ENCODE results near the gene RTKN. TPM values are rescaled to one million over a fixed set of nuclear protein-coding genes. Genes with fewer than 3 reads are reported as not detected.

RTKN gene
- total and polyA plus RNA-seq, 2 of the 13 experiments (the other 11 are each of a cell fraction or from before 2014, with no cell fraction given): 159 to 166 TPM

DNA sequence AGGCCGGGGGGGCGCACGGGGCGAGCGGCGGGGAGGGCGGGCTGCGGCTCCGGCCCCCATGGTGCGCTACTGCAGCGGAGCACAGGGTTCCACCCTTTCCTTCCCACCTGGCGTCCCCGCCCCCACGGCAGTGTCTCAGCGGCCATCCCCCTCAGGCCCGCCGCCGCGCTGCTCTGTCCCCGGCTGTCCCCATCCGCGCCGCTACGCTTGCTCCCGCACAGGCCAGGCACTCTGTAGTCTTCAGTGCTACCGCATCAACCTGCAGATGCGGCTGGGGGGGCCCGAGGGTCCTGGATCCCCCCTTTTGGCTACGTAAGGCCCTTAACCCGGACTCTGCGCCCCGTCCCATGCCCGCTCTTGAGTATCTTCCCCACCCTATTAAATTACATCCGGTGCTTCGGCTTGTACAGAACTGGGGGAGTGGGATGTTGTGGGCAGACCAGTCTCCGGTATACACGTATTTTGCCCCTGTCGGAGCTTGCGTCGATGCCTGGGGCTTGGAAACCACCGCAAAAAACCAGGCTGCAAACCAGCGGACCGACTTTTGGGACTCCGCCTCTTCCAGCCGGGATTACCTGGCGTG is 15.9 kb upstream of the RTKN start (continued):
- TF ChIP-seq ESRRA (CRISPR knock-in tag; IDR thresholded peaks at IDR 0.05; ENCODE audit: low read depth): 0 out of 2 replicates have a peak, but pooled peaks have one; percentile 46
- TF ChIP-seq, protein P1, sequence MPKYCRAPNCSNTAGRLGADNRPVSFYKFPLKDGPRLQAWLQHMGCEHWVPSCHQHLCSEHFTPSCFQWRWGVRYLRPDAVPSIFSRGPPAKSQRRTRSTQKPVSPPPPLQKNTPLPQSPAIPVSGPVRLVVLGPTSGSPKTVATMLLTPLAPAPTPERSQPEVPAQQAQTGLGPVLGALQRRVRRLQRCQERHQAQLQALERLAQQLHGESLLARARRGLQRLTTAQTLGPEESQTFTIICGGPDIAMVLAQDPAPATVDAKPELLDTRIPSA (CRISPR knock-in tag; IDR thresholded peaks at IDR 0.05; ENCODE audit: borderline replicate concordance): no peak
- TF ChIP-seq SIN3B (IDR thresholded peaks at IDR 0.05; ENCODE audit: low read length): no peak
- TF ChIP-seq TOPORS (CRISPR knock-in tag; IDR thresholded peaks at IDR 0.05): peak; percentile 66; the same call in 1 of the 2 replicates
- TF ChIP-seq POLR2AphosphoS2 (IDR thresholded peaks at IDR 0.05; ENCODE audit: low read depth, low read length): no peak
- no peak for TF ChIP-seq ZKSCAN5 (CRISPR knock-in tag; IDR thresholded peaks at IDR 0.05)
- no peak for TF ChIP-seq JUNB (CRISPR knock-in tag; IDR thresholded peaks at IDR 0.05; ENCODE audit: borderline replicate concordance)
- TF ChIP-seq PRDM4 (CRISPR knock-in tag; IDR thresholded peaks at IDR 0.05; ENCODE audit: borderline replicate concordance): no peak
- TF ChIP-seq KIAA2018 (CRISPR knock-in tag; IDR thresholded peaks at IDR 0.05; ENCODE audit: borderline replicate concordance): no peak
- no peak for TF ChIP-seq ZXDC (CRISPR knock-in tag; IDR thresholded peaks at IDR 0.05)
- TF ChIP-seq ZNF326 (CRISPR knock-in tag; IDR thresholded peaks at IDR 0.05; ENCODE audit: borderline replicate concordance): no peak
- TF ChIP-seq TCF7 (IDR thresholded peaks at IDR 0.05; ENCODE audit: low read depth): no peak
- no peak; the same call in 1 of the 2 replicates for TF ChIP-seq KLF11 (CRISPR knock-in tag; IDR thresholded peaks at IDR 0.05)
- TF ChIP-seq ZNF251 (CRISPR knock-in tag; IDR thresholded peaks at IDR 0.05): no peak
- TF ChIP-seq CEBPB (IDR thresholded peaks at IDR 0.05; ENCODE audit: borderline replicate concordance, low read depth, low read length): no peak
- no peak for TF ChIP-seq FOXP1 (IDR thresholded peaks at IDR 0.05)
- TF ChIP-seq FOXP1 (CRISPR knock-in tag; IDR thresholded peaks at IDR 0.05): 0 out of 2 replicates have a peak, but pooled peaks have one; percentile 3
